Testis (tissue), 3 donors: Measurements from ENCODE around the gene NCBP3. TPM values are rescaled to one million over a fixed set of nuclear protein-coding genes. Genes with fewer than 3 reads are reported as not detected.

ENCODE experiments used
- DNase-seq: peaks from one replicate; pipeline ENCODE4 v3.0.0-alpha.2; 2019
- H3K27ac ChIP-seq, 2 donors: fragments of 200-600 bp; sonication (generic); one replicate each; pipeline ENCODE4 v1.5.1; 2019
- H3K27me3 ChIP-seq: fragments of 200-600 bp; sonication (generic); one replicate; pipeline ENCODE4 v1.5.1; 2019
- H3K36me3 ChIP-seq: fragments of 200-600 bp; sonication (generic); one replicate; pipeline ENCODE4 v1.5.1; 2017; ENCODE audit warnings: low read depth; ENCODE audit errors: missing control alignments
- H3K4me1 ChIP-seq: fragments of 200-600 bp; sonication (generic); one replicate; pipeline ENCODE4 v1.5.1; 2019
- H3K4me3 ChIP-seq, 2 donors: fragments of 200-600 bp; sonication (generic); one replicate each; pipeline ENCODE4 v1.5.1; 2017 to 2019
- H3K9me3 ChIP-seq: fragments of 200-600 bp; sonication (generic); one replicate; pipeline ENCODE4 v1.5.1; 2017
- POLR2A ChIP-seq: fragments of 450-650 bp; IDR thresholded peaks from one replicate; pipeline ENCODE4 v1.6.1; 2017; ENCODE audit warnings: antibody characterized with exemption, mild to moderate bottlenecking, moderate library complexity
- WGBS, 2 donors: methylation state at CpG; one replicate each; pipeline ENCODE4 v1.1.5; 2018; 5-methylcytosine and 5-hydroxymethylcytosine counted together
- intact Hi-C: fragments of 100-400 bp; cut with DNase I; formaldehyde crosslinking; loops from one replicate; pipeline ENCODE4 v1.15.1; 2023; ENCODE audit warnings: low total_unique reads
- polyA plus RNA-seq: library from polyadenylated mRNA; stranded (reverse); fragments of 350-450 nt; fragmentation: Illumina TruSeq; extraction: RNeasy Lipid Tissue Mini Kit (QIAGEN cat#74804); gene quantifications from one replicate; pipeline ENCODE4 v1.2.3, GENCODE V29; 2014; ENCODE audit warnings: low read depth, low replicate concordance; ENCODE audit not compliant: insufficient read depth
- total RNA-seq, 2 donors: library from RNA; depleted of rRNA; stranded (reverse); fragments of >200 nt; gene quantifications; one replicate each; pipeline ENCODE4 v1.2.3, GENCODE V29; 2016
- TF ChIP-seq, protein P1 (sequence below), 3 experiments: fragments of 450-650 bp in 2 of 3; fragments of 200-600 bp in 1 of 3; sonication (generic) in 1 of 3; IDR thresholded peaks; one replicate each; pipeline ENCODE4 v1.5.1; 2016 to 2019; ENCODE audit warnings: antibody characterized with exemption in 3 of 3, mild to moderate bottlenecking in 2 of 3, moderate library complexity in 1 of 3

Gene NCBP3
- total and polyA plus RNA-seq, 3 donors from 2014 or later = 37.2 to 61.6 (median 37.7) TPM

DNA sequence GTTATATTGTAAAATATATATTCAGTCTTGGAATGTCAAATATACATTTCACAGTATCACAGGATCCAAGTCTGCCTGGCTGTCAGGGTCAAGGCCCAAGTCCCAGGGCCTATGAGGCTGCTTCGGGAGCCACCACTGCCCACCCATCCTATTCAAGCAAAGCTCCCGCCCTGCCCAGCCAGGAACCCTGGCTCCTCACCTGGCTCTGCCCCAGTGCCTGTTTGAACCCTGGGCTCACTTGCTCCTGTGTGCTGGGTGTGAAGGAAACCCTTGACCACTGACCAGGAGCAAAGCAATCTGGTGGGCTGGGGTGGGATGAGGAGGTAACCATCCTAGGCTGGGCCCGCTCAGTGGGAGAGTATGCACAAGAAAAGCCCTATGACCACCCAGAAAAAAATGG is 72.1 kb downstream of the NCBP3 start:
- DNase-seq = no peak
- H3K27me3 ChIP-seq = no peaks in the 10 kb centered on the region
- H3K4me1 ChIP-seq = no peaks in the 10 kb centered on the region
- 98 to 100% methylated on average over 3 of the region's 3 CpGs for WGBS, 2 donors
- no peaks in the 10 kb centered on the region for H3K9me3 ChIP-seq
- TF ChIP-seq, protein P1, sequence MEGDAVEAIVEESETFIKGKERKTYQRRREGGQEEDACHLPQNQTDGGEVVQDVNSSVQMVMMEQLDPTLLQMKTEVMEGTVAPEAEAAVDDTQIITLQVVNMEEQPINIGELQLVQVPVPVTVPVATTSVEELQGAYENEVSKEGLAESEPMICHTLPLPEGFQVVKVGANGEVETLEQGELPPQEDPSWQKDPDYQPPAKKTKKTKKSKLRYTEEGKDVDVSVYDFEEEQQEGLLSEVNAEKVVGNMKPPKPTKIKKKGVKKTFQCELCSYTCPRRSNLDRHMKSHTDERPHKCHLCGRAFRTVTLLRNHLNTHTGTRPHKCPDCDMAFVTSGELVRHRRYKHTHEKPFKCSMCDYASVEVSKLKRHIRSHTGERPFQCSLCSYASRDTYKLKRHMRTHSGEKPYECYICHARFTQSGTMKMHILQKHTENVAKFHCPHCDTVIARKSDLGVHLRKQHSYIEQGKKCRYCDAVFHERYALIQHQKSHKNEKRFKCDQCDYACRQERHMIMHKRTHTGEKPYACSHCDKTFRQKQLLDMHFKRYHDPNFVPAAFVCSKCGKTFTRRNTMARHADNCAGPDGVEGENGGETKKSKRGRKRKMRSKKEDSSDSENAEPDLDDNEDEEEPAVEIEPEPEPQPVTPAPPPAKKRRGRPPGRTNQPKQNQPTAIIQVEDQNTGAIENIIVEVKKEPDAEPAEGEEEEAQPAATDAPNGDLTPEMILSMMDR (IDR thresholded peaks at IDR 0.05) = no peak
- TF ChIP-seq POLR2A = no peak
- H3K36me3 ChIP-seq = no peaks in the 10 kb centered on the region
- intact Hi-C loops = no loop called here
- H3K27ac ChIP-seq = no peak overlapping the region
- H3K4me3 ChIP-seq = no peak overlapping the region

DNA sequence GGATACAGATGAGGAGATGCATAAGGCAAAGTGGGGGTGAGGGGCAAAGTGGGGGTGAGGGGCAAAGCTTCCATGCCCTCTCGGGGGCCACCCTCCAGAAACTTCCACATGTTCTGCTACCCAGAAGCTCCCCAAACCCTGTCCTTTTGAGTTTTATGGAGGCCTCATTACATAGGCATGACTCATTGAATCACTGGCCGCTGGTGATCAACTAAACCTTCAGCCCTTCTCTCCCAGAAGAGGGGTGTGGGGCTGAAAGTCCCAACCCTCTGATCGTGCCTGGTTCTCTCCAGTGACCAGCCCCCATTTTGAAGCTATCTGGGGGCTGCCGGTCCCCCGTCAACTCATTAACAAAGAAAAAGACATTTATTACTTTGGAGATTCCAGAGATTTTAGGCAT is 72.5 kb downstream of the NCBP3 start:
- H3K4me1 ChIP-seq = no peaks in the 10 kb centered on the region
- no peak overlapping the region for H3K27ac ChIP-seq
- H3K9me3 ChIP-seq = no peaks in the 10 kb centered on the region
- intact Hi-C loops = no loop called here
- H3K4me3 ChIP-seq = no peak overlapping the region
- WGBS, 2 donors = 82 to 88% methylated on average over 5 of the region's 5 CpGs
- DNase-seq = no peak
- H3K36me3 ChIP-seq = no peaks in the 10 kb centered on the region
- no peaks in the 10 kb centered on the region for H3K27me3 ChIP-seq
- TF ChIP-seq, protein P1 (IDR thresholded peaks at IDR 0.05) = no peak
- no peak for TF ChIP-seq POLR2A

DNA sequence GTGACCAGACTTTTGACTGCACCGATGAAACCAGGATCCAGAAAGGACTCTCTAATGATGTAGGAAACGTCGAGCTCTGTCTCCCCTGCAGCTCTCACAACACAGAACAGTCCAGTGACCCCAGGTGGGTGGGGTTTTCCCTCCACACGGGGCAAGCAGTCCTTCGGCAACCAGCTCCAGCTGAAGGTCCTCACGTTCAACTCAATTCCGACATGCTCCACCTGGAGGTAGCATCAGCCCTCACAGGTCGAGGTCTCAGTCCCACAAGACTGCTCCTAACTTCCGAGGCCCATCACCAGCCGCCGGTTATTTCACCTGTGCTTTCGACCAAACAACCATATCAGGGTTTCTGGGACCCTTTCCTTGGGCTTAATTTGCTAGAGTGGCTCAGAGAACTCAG is 73.3 kb downstream of the NCBP3 start:
- no peaks in the 10 kb centered on the region for H3K4me1 ChIP-seq
- H3K27ac ChIP-seq = no peak overlapping the region
- no peaks in the 10 kb centered on the region for H3K27me3 ChIP-seq
- H3K36me3 ChIP-seq = no peaks in the 10 kb centered on the region
- no peak overlapping the region for H3K4me3 ChIP-seq
- 84 to 90% methylated on average over 10 to 12 of the region's 12 CpGs for WGBS, 2 donors
- TF ChIP-seq, protein P1 (IDR thresholded peaks at IDR 0.05) = no peak
- TF ChIP-seq POLR2A = no peak
- DNase-seq = no peak
- intact Hi-C loops = no loop called here
- no peaks in the 10 kb centered on the region for H3K9me3 ChIP-seq

DNA sequence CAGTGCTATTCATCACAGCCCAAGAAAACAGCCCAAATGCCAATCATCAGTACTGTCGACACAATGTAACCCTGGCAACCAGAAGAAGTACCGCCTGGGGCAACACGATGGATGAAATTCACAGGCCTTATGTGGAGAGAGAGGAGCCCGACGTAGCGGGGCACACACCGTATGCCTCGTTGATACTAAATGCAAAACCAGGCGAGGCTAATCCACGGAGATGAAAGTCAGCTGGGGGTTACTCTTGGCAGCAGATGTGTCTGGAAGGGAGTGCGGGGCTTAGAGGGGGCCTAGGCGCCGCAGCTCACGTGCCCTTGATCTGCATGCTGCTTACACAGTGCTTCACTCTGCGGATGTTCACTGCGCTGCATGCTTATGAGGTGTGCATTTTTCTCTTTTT is 74.9 kb downstream of the NCBP3 start:
- H3K27ac ChIP-seq = no peak overlapping the region
- H3K27me3 ChIP-seq = no peaks in the 10 kb centered on the region
- no peak for TF ChIP-seq POLR2A
- TF ChIP-seq, protein P1 (IDR thresholded peaks at IDR 0.05) = no peak
- WGBS, 2 donors = 81 to 82% methylated on average over 16 of the region's 16 CpGs
- H3K9me3 ChIP-seq = no peaks in the 10 kb centered on the region
- H3K4me1 ChIP-seq = no peaks in the 10 kb centered on the region
- DNase-seq = no peak
- no peaks in the 10 kb centered on the region for H3K36me3 ChIP-seq
- intact Hi-C loops = no loop called here
- H3K4me3 ChIP-seq = no peak overlapping the region

DNA sequence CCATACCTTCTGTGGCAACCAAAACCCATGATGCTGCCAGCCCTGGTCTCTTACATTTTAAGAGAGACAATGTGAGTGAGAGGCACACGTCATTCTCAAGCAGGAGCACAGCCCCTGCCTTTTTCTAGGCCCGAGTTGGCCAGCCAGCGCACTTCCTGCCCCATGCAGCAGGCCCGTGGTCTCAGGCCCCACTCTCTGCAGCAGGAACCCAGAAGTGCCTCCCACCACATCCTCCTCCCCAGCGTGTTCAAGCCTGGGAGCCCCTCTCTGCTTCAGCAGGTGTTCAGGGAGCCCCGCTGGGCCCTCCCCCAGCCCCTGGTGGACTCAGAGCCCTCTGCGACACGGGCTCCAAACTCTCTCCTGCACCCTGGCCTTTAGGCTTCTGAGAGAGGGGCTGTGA is 75.6 kb downstream of the NCBP3 start:
- H3K4me3 ChIP-seq = no peak overlapping the region
- 60 to 75% methylated on average over 2 to 8 of the region's 8 CpGs for WGBS, 2 donors
- no peaks in the 10 kb centered on the region for H3K27me3 ChIP-seq
- H3K27ac ChIP-seq = no peak overlapping the region
- H3K36me3 ChIP-seq = no peaks in the 10 kb centered on the region
- no peak for DNase-seq
- no peaks in the 10 kb centered on the region for H3K4me1 ChIP-seq
- intact Hi-C loops = no loop called here
- no peak for TF ChIP-seq POLR2A
- H3K9me3 ChIP-seq = no peaks in the 10 kb centered on the region
